Ascending aorta (tissue), 2 donors: ENCODE results near the gene ULBP1. TPM values are rescaled to one million over a fixed set of nuclear protein-coding genes. Genes with fewer than 3 reads are reported as not detected.
"Not testable (repeated sequence)": the region's sequence is repeated elsewhere in the genome, so short reads cannot be mapped to it uniquely, and the experiment has no call there.

Experiments
- DNase-seq, 2 donors: peaks; one replicate each; pipeline ENCODE4 v3.0.0-alpha.2; 2019; ENCODE audit warnings: low spot score in 2 of 2
- H3K27ac ChIP-seq, 2 donors: fragments of 200-600 bp; sonication (generic); one replicate each; pipeline ENCODE4 v1.5.1; 2016 to 2017; ENCODE audit warnings: mild to moderate bottlenecking in 1 of 2
- H3K27me3 ChIP-seq: fragments of 200-600 bp; sonication (generic); one replicate; pipeline ENCODE4 v1.5.1; 2017
- H3K36me3 ChIP-seq, 2 donors: fragments of 200-600 bp; sonication (generic); one replicate each; pipeline ENCODE4 v1.5.1; 2016
- H3K4me1 ChIP-seq, 2 donors: fragments of 200-600 bp; sonication (generic); one replicate each; pipeline ENCODE4 v1.5.1; 2016 to 2017; ENCODE audit warnings: mild to moderate bottlenecking in 1 of 2
- H3K4me3 ChIP-seq, 2 donors: fragments of 200-600 bp; sonication (generic); one replicate each; pipeline ENCODE4 v1.5.1; 2016 to 2017; ENCODE audit warnings: mild to moderate bottlenecking in 1 of 2
- H3K9me3 ChIP-seq, 2 donors: fragments of 200-600 bp; sonication (generic); one replicate each; pipeline ENCODE4 v1.5.1; 2016
- CTCF ChIP-seq, 3 experiments: fragments of 200-600 bp in 2 of 3; fragments of 450-650 bp in 1 of 3; sonication (generic) in 2 of 3; IDR thresholded peaks; one replicate each; pipeline ENCODE4 v1.5.1; 2016 to 2019; ENCODE audit warnings: antibody characterized with exemption in 3 of 3, mild to moderate bottlenecking in 1 of 3, moderate library complexity in 1 of 3
- intact Hi-C: fragments of 100-400 bp; cut with DNase I; formaldehyde crosslinking; loops from one replicate; pipeline ENCODE4 v1.15.1; 2023
- total RNA-seq: library from RNA; depleted of rRNA; stranded (reverse); fragments of >200 nt; gene quantifications from one replicate; pipeline ENCODE4 v1.1.0, GENCODE V29; 2016

The ULBP1 gene
- total RNA-seq, 1 donor from 2014 or later, result 3.8 TPM

- Histone ChIP-seq H3K27me3 (no peaks in the 10 kb centered on the region), H3K4me1 (no peaks in the 10 kb centered on the region), H3K27ac (no peak overlapping the region), H3K36me3 (no peaks in the 10 kb centered on the region), H3K9me3 (no peaks in the 10 kb centered on the region), H3K4me3 (no peak overlapping the region)
- TF ChIP-seq CTCF (IDR thresholded peaks at IDR 0.05), result no peak
- intact Hi-C loops, result no loop called here
- DNase-seq, result no peak
Measured at GRCh38 chr6:149948011-149948410, 15.7 kb upstream of the ULBP1 start.

GRCh38 chr6:149948616-149949015 lies 15.1 kb upstream of the ULBP1 start:
- Histone ChIP-seq H3K36me3 (no peaks in the 10 kb centered on the region), H3K4me1 (no peaks in the 10 kb centered on the region), H3K27ac (no peak overlapping the region), H3K27me3 (no peaks in the 10 kb centered on the region), H3K4me3 (no peak overlapping the region), H3K9me3 (no peaks in the 10 kb centered on the region)
- no peak for DNase-seq
- TF ChIP-seq CTCF (IDR thresholded peaks at IDR 0.05), result no peak
- intact Hi-C loops, result no loop called here

GRCh38 chr6:149950423-149950822 lies 13.3 kb upstream of the ULBP1 start:
- Histone ChIP-seq H3K9me3 (no peaks in the 10 kb centered on the region), H3K4me3 (no peak overlapping the region), H3K27ac (no peak overlapping the region), H3K4me1 (no peaks in the 10 kb centered on the region), H3K27me3 (no peaks in the 10 kb centered on the region), H3K36me3 (no peaks in the 10 kb centered on the region)
- intact Hi-C loops, result no loop called here
- no peak for DNase-seq
- TF ChIP-seq CTCF (IDR thresholded peaks at IDR 0.05), result no peak

- H3K27me3 ChIP-seq, result peaks cover 2% of the 10 kb centered on the region
- H3K4me1 ChIP-seq, result no peaks in the 10 kb centered on the region
- H3K4me3 ChIP-seq, result no peak overlapping the region
- intact Hi-C loops, result no loop called here
- H3K9me3 ChIP-seq, result no peaks in the 10 kb centered on the region
- H3K27ac ChIP-seq, result no peak overlapping the region
- DNase-seq, result no peak
- no peaks in the 10 kb centered on the region for H3K36me3 ChIP-seq
- TF ChIP-seq CTCF (IDR thresholded peaks at IDR 0.05), result no peak
Measured at GRCh38 chr6:149951096-149951495, 12.6 kb upstream of the ULBP1 start.

GRCh38 chr6:149951626-149952025 lies 12.1 kb upstream of the ULBP1 start:
- Histone ChIP-seq H3K27me3 (peaks cover 5% of the 10 kb centered on the region), H3K36me3 (no peaks in the 10 kb centered on the region), H3K4me3 (no peak overlapping the region), H3K9me3 (no peaks in the 10 kb centered on the region), H3K4me1 (no peaks in the 10 kb centered on the region), H3K27ac (no peak overlapping the region)
- intact Hi-C loops, result no loop called here
- no peak for TF ChIP-seq CTCF (IDR thresholded peaks at IDR 0.05)
- peak in 1 of 2 donors; percentile 37 for DNase-seq

- H3K4me3 ChIP-seq, H3K36me3 ChIP-seq, DNase-seq, H3K4me1 ChIP-seq, H3K27me3 ChIP-seq, intact Hi-C loops, H3K9me3 ChIP-seq, H3K27ac ChIP-seq: not testable (repeated sequence)
Measured at GRCh38 chr6:149953390-149953789, 10.4 kb upstream of the ULBP1 start.

- DNase-seq, H3K4me3 ChIP-seq, H3K27me3 ChIP-seq, intact Hi-C loops, H3K36me3 ChIP-seq, H3K27ac ChIP-seq, H3K4me1 ChIP-seq, H3K9me3 ChIP-seq: not testable (repeated sequence)
Measured at GRCh38 chr6:149953934-149954327, 9.8 kb upstream of the ULBP1 start.

- H3K27ac ChIP-seq, H3K4me1 ChIP-seq, intact Hi-C loops, H3K27me3 ChIP-seq, DNase-seq, H3K36me3 ChIP-seq, H3K4me3 ChIP-seq, H3K9me3 ChIP-seq: not testable (repeated sequence)
Measured at GRCh38 chr6:149954328-149954983, 9.3 kb upstream of the ULBP1 start.

GRCh38 chr6:149954984-149955653 lies 8.6 kb upstream of the ULBP1 start:
- intact Hi-C loops, H3K4me3 ChIP-seq, H3K27me3 ChIP-seq, H3K36me3 ChIP-seq, DNase-seq, H3K4me1 ChIP-seq, H3K27ac ChIP-seq, H3K9me3 ChIP-seq: not testable (repeated sequence)
